ENCODE measurements around the gene IPO4. TPM values are rescaled to one million over a fixed set of nuclear protein-coding genes. Genes with fewer than 3 reads are reported as not detected.
A peak's percentile ranks its signal among the peaks of the same experiment; 100 is the strongest.

The IPO4 gene
- total and polyA plus RNA-seq, 10 of the 15 experiments (the other 5 are each of a cell fraction or from before 2014, with no cell fraction given), result 7.8 to 139 (median 37.6) TPM

DNA sequence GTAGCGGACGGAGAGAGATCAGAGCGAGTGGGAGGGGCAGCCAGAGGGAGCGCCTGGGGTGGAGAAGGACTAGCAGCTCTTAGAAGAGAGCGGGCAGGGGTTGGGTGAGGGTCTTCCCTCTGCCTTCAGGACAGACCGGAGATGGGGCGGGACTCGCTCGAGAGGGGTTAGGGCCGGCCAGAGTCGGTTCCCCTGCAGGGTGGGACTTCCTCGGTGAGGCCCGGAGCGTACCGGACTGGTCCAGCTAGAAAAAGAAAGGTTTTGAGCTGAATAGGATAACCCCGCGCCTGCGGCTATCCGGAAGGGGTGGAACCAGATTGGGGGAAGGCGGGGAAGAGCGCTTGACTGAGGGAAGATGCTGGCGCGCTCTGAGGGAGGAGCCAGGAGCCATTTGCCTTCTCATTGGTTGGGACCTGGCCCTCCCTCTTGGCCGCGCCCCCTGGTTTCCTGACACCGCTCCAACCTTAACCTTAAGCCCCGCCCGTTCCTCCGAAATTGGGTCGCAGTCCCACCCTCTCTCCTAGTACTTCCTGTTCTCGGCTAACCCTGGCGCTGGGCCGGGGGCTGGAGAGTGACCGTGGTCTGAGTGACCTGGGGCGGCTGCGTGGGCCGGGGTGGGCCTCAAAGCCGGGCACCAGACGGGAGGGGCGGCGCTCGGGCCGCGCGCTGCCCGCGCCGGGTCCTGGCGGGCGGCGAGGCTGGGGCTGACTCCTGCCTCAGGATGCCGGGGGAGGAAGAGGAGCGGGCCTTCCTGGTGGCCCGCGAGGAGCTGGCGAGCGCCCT lies 41.4 kb downstream of the IPO4 start, which contains the start of gene RNF31 (continued):
- no peak for TF ChIP-seq BCLAF1 (IDR thresholded peaks at IDR 0.05)
- TF ChIP-seq ETV6 (conservative IDR thresholded peaks at IDR 0.05 in 1 of 2, IDR thresholded peaks at IDR 0.05 in 1 of 2; ENCODE audit: borderline replicate concordance in 1 of 2, low read depth in 1 of 2), result no peak
- no peak for TF ChIP-seq EED (IDR thresholded peaks at IDR 0.05; ENCODE audit: low read depth)
- 0 out of 4 replicates have a peak, but pooled peaks have one; percentile 1 to 19 for TF ChIP-seq SRF (IDR thresholded peaks at IDR 0.05; ENCODE audit: low read depth in 2 of 2, low read length in 2 of 2)
- no peak for TF ChIP-seq RBBP5 (conservative IDR thresholded peaks at IDR 0.05)
- TF ChIP-seq, protein P1, sequence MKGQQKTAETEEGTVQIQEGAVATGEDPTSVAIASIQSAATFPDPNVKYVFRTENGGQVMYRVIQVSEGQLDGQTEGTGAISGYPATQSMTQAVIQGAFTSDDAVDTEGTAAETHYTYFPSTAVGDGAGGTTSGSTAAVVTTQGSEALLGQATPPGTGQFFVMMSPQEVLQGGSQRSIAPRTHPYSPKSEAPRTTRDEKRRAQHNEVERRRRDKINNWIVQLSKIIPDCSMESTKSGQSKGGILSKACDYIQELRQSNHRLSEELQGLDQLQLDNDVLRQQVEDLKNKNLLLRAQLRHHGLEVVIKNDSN (IDR thresholded peaks at IDR 0.05; ENCODE audit: borderline replicate concordance, extremely low read length, insufficient read depth, low read depth, low read length), result no peak
- no peak for TF ChIP-seq TCF7 (IDR thresholded peaks at IDR 0.05; ENCODE audit: borderline replicate concordance)
- TF ChIP-seq MXI1 (IDR thresholded peaks at IDR 0.05; ENCODE audit: low read depth, low read length), result peak; percentile 14
- no peak for TF ChIP-seq ASH2L (IDR thresholded peaks at IDR 0.05; ENCODE audit: borderline replicate concordance, low read depth)
- TF ChIP-seq, protein P2, sequence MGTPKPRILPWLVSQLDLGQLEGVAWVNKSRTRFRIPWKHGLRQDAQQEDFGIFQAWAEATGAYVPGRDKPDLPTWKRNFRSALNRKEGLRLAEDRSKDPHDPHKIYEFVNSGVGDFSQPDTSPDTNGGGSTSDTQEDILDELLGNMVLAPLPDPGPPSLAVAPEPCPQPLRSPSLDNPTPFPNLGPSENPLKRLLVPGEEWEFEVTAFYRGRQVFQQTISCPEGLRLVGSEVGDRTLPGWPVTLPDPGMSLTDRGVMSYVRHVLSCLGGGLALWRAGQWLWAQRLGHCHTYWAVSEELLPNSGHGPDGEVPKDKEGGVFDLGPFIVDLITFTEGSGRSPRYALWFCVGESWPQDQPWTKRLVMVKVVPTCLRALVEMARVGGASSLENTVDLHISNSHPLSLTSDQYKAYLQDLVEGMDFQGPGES (IDR thresholded peaks at IDR 0.05), result no peak; the same call in 1 of the 2 replicates

Data from GM12878 (cell line).